ENCODE data around the gene ACRBP. TPM values are rescaled to one million over a fixed set of nuclear protein-coding genes. Genes with fewer than 3 reads are reported as not detected.

ACRBP gene
- total RNA-seq, 1 donor from 2014 or later: 0.54 TPM

GRCh38 chr12:6630736-6631135 lies 16.5 kb downstream of the ACRBP start:
- no peaks in the 10 kb centered on the region for H3K79me2 ChIP-seq (ENCODE audit: insufficient read depth, low read length)
- Mint-ChIP-seq H3K9me3 (ENCODE audit: unreplicated experiment) (no peaks in the 10 kb centered on the region), H3K27me3 (ENCODE audit: low read depth, unreplicated experiment) (peaks cover 3% of the 10 kb centered on the region), H3K27ac (ENCODE audit: unreplicated experiment) (no peak overlapping the region), H3K36me3 (ENCODE audit: low read depth, unreplicated experiment) (no peaks in the 10 kb centered on the region), H3K4me1 (ENCODE audit: low read depth, unreplicated experiment) (peaks cover 9% of the 10 kb centered on the region), H3K4me3 (ENCODE audit: unreplicated experiment) (no peak overlapping the region)
- no peaks in the 10 kb centered on the region for H3K9me3 ChIP-seq (ENCODE audit: insufficient read depth, low read depth, low read length)
- no peak overlapping the region for H3K4me2 ChIP-seq (ENCODE audit: low read length)
- H3K9ac ChIP-seq (ENCODE audit: low read length): no peak overlapping the region
- TF ChIP-seq, protein P1, sequence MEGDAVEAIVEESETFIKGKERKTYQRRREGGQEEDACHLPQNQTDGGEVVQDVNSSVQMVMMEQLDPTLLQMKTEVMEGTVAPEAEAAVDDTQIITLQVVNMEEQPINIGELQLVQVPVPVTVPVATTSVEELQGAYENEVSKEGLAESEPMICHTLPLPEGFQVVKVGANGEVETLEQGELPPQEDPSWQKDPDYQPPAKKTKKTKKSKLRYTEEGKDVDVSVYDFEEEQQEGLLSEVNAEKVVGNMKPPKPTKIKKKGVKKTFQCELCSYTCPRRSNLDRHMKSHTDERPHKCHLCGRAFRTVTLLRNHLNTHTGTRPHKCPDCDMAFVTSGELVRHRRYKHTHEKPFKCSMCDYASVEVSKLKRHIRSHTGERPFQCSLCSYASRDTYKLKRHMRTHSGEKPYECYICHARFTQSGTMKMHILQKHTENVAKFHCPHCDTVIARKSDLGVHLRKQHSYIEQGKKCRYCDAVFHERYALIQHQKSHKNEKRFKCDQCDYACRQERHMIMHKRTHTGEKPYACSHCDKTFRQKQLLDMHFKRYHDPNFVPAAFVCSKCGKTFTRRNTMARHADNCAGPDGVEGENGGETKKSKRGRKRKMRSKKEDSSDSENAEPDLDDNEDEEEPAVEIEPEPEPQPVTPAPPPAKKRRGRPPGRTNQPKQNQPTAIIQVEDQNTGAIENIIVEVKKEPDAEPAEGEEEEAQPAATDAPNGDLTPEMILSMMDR (IDR thresholded peaks at IDR 0.05; ENCODE audit: insufficient read depth, low read depth, low read length): no peak
- no peak for TF ChIP-seq EZH2 (IDR thresholded peaks at IDR 0.05; ENCODE audit: insufficient read depth, low read length)
- no peaks in the 10 kb centered on the region for H3K27me3 ChIP-seq (ENCODE audit: insufficient read depth, low read length)
- no peak for DNase-seq (ENCODE audit: low read depth)
- H3K27ac ChIP-seq (ENCODE audit: low read depth, low read length): no peak overlapping the region
- no peak overlapping the region for H3K4me3 ChIP-seq (ENCODE audit: insufficient read depth, low read depth, low read length)
- H4K20me1 ChIP-seq (ENCODE audit: insufficient read depth, low read length): no peaks in the 10 kb centered on the region
- peaks cover 2% of the 10 kb centered on the region for H3K4me1 ChIP-seq (ENCODE audit: insufficient read depth, low read length)
- no peak for FAIRE-seq
- H3K36me3 ChIP-seq (ENCODE audit: insufficient read depth, low read length): no peaks in the 10 kb centered on the region
- H2AFZ ChIP-seq (ENCODE audit: low read depth, low read length): no peak overlapping the region

- no peak overlapping the region for H3K27ac ChIP-seq (ENCODE audit: low read depth, low read length)
- H3K79me2 ChIP-seq (ENCODE audit: insufficient read depth, low read length): no peaks in the 10 kb centered on the region
- no peaks in the 10 kb centered on the region for H4K20me1 ChIP-seq (ENCODE audit: insufficient read depth, low read length)
- no peaks in the 10 kb centered on the region for H3K9me3 ChIP-seq (ENCODE audit: insufficient read depth, low read depth, low read length)
- H3K36me3 ChIP-seq (ENCODE audit: insufficient read depth, low read length): no peaks in the 10 kb centered on the region
- no peak overlapping the region for H3K9ac ChIP-seq (ENCODE audit: low read length)
- Mint-ChIP-seq H3K4me3 (ENCODE audit: unreplicated experiment) (no peak overlapping the region), H3K27me3 (ENCODE audit: low read depth, unreplicated experiment) (peaks cover 3% of the 10 kb centered on the region), H3K27ac (ENCODE audit: unreplicated experiment) (no peak overlapping the region), H3K36me3 (ENCODE audit: low read depth, unreplicated experiment) (no peaks in the 10 kb centered on the region), H3K9me3 (ENCODE audit: unreplicated experiment) (no peaks in the 10 kb centered on the region), H3K4me1 (ENCODE audit: low read depth, unreplicated experiment) (peaks cover 4% of the 10 kb centered on the region)
- H3K4me2 ChIP-seq (ENCODE audit: low read length): no peak overlapping the region
- H3K4me1 ChIP-seq (ENCODE audit: insufficient read depth, low read length): no peaks in the 10 kb centered on the region
- no peaks in the 10 kb centered on the region for H3K27me3 ChIP-seq (ENCODE audit: insufficient read depth, low read length)
- H3K4me3 ChIP-seq (ENCODE audit: insufficient read depth, low read depth, low read length): no peak overlapping the region
- DNase-seq (ENCODE audit: low read depth) (no peak), FAIRE-seq (no peak)
- TF ChIP-seq, protein P1 (IDR thresholded peaks at IDR 0.05; ENCODE audit: insufficient read depth, low read depth, low read length): no peak
- TF ChIP-seq EZH2 (IDR thresholded peaks at IDR 0.05; ENCODE audit: insufficient read depth, low read length): no peak
- H2AFZ ChIP-seq (ENCODE audit: low read depth, low read length): no peak overlapping the region
These were observed 19.6 kb downstream of the ACRBP start for GRCh38 chr12:6627616-6628015.

GRCh38 chr12:6626654-6627283 lies 20.5 kb downstream of the ACRBP start:
- H3K4me1 ChIP-seq (ENCODE audit: insufficient read depth, low read length): no peaks in the 10 kb centered on the region
- no peaks in the 10 kb centered on the region for H3K79me2 ChIP-seq (ENCODE audit: insufficient read depth, low read length)
- no peaks in the 10 kb centered on the region for H3K36me3 Mint-ChIP-seq (ENCODE audit: low read depth, unreplicated experiment)
- H3K27me3 ChIP-seq (ENCODE audit: insufficient read depth, low read length): no peaks in the 10 kb centered on the region
- no peaks in the 10 kb centered on the region for H3K9me3 ChIP-seq (ENCODE audit: insufficient read depth, low read depth, low read length)
- H3K4me2 ChIP-seq (ENCODE audit: low read length): no peak overlapping the region
- H3K27ac ChIP-seq (ENCODE audit: low read depth, low read length): no peak overlapping the region
- TF ChIP-seq, protein P1 (IDR thresholded peaks at IDR 0.05; ENCODE audit: insufficient read depth, low read depth, low read length): no peak
- no peak for TF ChIP-seq EZH2 (IDR thresholded peaks at IDR 0.05; ENCODE audit: insufficient read depth, low read length)
- H2AFZ ChIP-seq (ENCODE audit: low read depth, low read length): no peak overlapping the region
- no peaks in the 10 kb centered on the region for H3K4me1 Mint-ChIP-seq (ENCODE audit: low read depth, unreplicated experiment)
- H3K9me3 Mint-ChIP-seq (ENCODE audit: unreplicated experiment): no peaks in the 10 kb centered on the region
- no peak for DNase-seq (ENCODE audit: low read depth)
- no peak overlapping the region for H3K27ac Mint-ChIP-seq (ENCODE audit: unreplicated experiment)
- no peak overlapping the region for H3K9ac ChIP-seq (ENCODE audit: low read length)
- H4K20me1 ChIP-seq (ENCODE audit: insufficient read depth, low read length): no peaks in the 10 kb centered on the region
- no peaks in the 10 kb centered on the region for H3K36me3 ChIP-seq (ENCODE audit: insufficient read depth, low read length)
- no peak overlapping the region for H3K4me3 Mint-ChIP-seq (ENCODE audit: unreplicated experiment)
- no peak overlapping the region for H3K4me3 ChIP-seq (ENCODE audit: insufficient read depth, low read depth, low read length)
- H3K27me3 Mint-ChIP-seq (ENCODE audit: low read depth, unreplicated experiment): no peaks in the 10 kb centered on the region
- FAIRE-seq: no peak
